HG03565 (cell line): Measurements from ENCODE around the gene IGFBPL1.

Experiments used
- ATAC-seq: cut with Tn5 transposase; IDR thresholded peaks from one replicate; pipeline ENCODE4 v1.9.1; 2021; ENCODE audit warnings: mild to moderate bottlenecking, moderate library complexity; ENCODE audit not compliant: unreplicated experiment

Gene IGFBPL1

GRCh38 chr9:38432922-38433510 is 8.8 kb upstream of the IGFBPL1 start:
- no peak for ATAC-seq

- no peak for ATAC-seq
These were observed 6.9 kb upstream of the IGFBPL1 start for GRCh38 chr9:38431116-38431515.

GRCh38 chr9:38428062-38428461 is 3.8 kb upstream of the IGFBPL1 start:
- ATAC-seq = no peak

- no peak for ATAC-seq
These were observed 664 bp upstream of the IGFBPL1 start for GRCh38 chr9:38424918-38425317.

GRCh38 chr9:38423273-38423972 is 831 bp downstream of the IGFBPL1 start:
- no peak for ATAC-seq

GRCh38 chr9:38422555-38423260 is 1.5 kb downstream of the IGFBPL1 start:
- no peak for ATAC-seq

- no peak for ATAC-seq
These were observed 2.6 kb downstream of the IGFBPL1 start for GRCh38 chr9:38421498-38422211.

GRCh38 chr9:38419181-38419580 is 5.1 kb downstream of the IGFBPL1 start:
- no peak for ATAC-seq

- no peak for ATAC-seq
These were observed 5.9 kb downstream of the IGFBPL1 start for GRCh38 chr9:38418366-38418765.

GRCh38 chr9:38417003-38417945 is 7.0 kb downstream of the IGFBPL1 start:
- peak; percentile 51 for ATAC-seq

GRCh38 chr9:38416461-38416860 is 7.8 kb downstream of the IGFBPL1 start:
- no peak for ATAC-seq

GRCh38 chr9:38415856-38416255 is 8.4 kb downstream of the IGFBPL1 start:
- ATAC-seq = no peak

- no peak for ATAC-seq
These were observed 10.1 kb downstream of the IGFBPL1 start for GRCh38 chr9:38414040-38414723.

GRCh38 chr9:38413283-38413682 is 11.0 kb downstream of the IGFBPL1 start:
- no peak for ATAC-seq

GRCh38 chr9:38412751-38413150 is 11.5 kb downstream of the IGFBPL1 start:
- ATAC-seq = no peak

GRCh38 chr9:38408719-38409118 is 15.5 kb downstream of the IGFBPL1 start:
- no peak for ATAC-seq

GRCh38 chr9:38406476-38407186 is 17.6 kb downstream of the IGFBPL1 start:
- no peak for ATAC-seq

- no peak for ATAC-seq
These were observed 18.5 kb downstream of the IGFBPL1 start for GRCh38 chr9:38405785-38406184.

- ATAC-seq = no peak
These were observed 19.9 kb downstream of the IGFBPL1 start for GRCh38 chr9:38404314-38404713.
